ENCODE data around the gene AANAT. TPM values are rescaled to one million over a fixed set of nuclear protein-coding genes. Genes with fewer than 3 reads are reported as not detected.

AANAT gene
- total RNA-seq, 2 donors from 2014 or later = not detected

GRCh38 chr17:76449126-76449525 is 18.3 kb upstream of the AANAT start:
- Mint-ChIP-seq H3K27me3 (no peaks in the 10 kb centered on the region), H3K27ac (no peak overlapping the region), H3K36me3 (ENCODE audit: low read depth) (peaks cover 5% of the 10 kb centered on the region), H3K4me3 (no peak overlapping the region), H3K4me1 (peaks cover 56% of the 10 kb centered on the region), H3K9me3 (no peaks in the 10 kb centered on the region)
- ATAC-seq (replicated peaks) = no peak

- Mint-ChIP-seq H3K27ac (peak overlapping the region; percentile 22), H3K27me3 (no peaks in the 10 kb centered on the region)
- no peak for ATAC-seq (replicated peaks)
Measured at GRCh38 chr17:76451506-76451905, 15.9 kb upstream of the AANAT start.

DNA sequence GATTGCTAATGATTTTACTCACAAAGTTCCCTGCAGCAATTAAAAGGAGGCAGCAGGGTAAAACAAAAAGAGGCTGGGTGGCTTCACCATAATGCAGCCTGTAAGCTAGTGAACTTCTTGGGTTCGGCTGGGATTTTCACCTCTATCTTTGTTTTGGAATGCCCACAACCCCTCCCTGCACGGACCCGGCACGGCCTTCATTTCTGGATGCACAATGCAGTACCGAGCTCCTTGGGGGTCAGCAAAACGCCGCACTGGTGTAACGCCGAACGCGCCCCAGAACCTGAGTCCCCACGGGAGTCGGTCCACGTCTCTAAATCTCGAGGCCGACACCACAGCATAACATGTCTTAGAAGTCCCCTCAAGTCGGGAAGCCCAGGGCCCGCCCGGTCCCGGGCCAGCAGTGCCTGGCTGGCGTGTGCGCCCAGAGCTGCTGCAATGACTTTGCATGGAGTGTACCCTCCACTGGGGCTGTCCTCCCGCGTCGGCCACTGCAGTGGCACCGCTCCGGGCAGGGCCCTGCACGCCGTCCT is 15.2 kb upstream of the AANAT start:
- Mint-ChIP-seq H3K27ac (peak overlapping the region; percentile 22), H3K27me3 (no peaks in the 10 kb centered on the region), H3K9me3 (no peaks in the 10 kb centered on the region), H3K4me1 (peaks cover 31% of the 10 kb centered on the region), H3K36me3 (ENCODE audit: low read depth) (peaks cover 5% of the 10 kb centered on the region), H3K4me3 (peak overlapping the region; percentile 85)
- peak; percentile 36 for ATAC-seq (replicated peaks)

More at GRCh38 chr17:76451506-76451905, 15.9 kb upstream of the AANAT start:
- Mint-ChIP-seq H3K4me3 (peak overlapping the region; percentile 85), H3K4me1 (peaks cover 37% of the 10 kb centered on the region), H3K36me3 (ENCODE audit: low read depth) (peaks cover 5% of the 10 kb centered on the region), H3K9me3 (no peaks in the 10 kb centered on the region)

- no peaks in the 10 kb centered on the region for H3K27me3 Mint-ChIP-seq
- peak; percentile 97 for ATAC-seq (replicated peaks)
Measured at GRCh38 chr17:76452660-76453430, 14.6 kb upstream of the AANAT start, which contains the start of gene UBE2O. Gene UBE2O (minus strand): TSS chr17:76453152. CDS start chr17:76453141, 11 bp downstream.

GRCh38 chr17:76453431-76453743 is 14.0 kb upstream of the AANAT start:
- peak overlapping the region; percentile 70 for H3K4me3 Mint-ChIP-seq
- peaks cover 5% of the 10 kb centered on the region for H3K36me3 Mint-ChIP-seq (ENCODE audit: low read depth)
- no peaks in the 10 kb centered on the region for H3K9me3 Mint-ChIP-seq
- H3K27me3 Mint-ChIP-seq = no peaks in the 10 kb centered on the region
- H3K4me1 Mint-ChIP-seq = peaks cover 19% of the 10 kb centered on the region
- ATAC-seq (replicated peaks) = no peak
- H3K27ac Mint-ChIP-seq = peak overlapping the region; percentile 88

More at GRCh38 chr17:76452660-76453430, 14.6 kb upstream of the AANAT start, which contains the start of gene UBE2O:
- Mint-ChIP-seq H3K27ac (peak within 1 kb of the TSS; percentile 88), H3K36me3 (ENCODE audit: low read depth) (peaks cover 5% of the 10 kb centered on the region), H3K4me3 (peak within 1 kb of the TSS; percentile 85), H3K4me1 (peaks cover 24% of the 10 kb centered on the region), H3K9me3 (no peaks in the 10 kb centered on the region)

GRCh38 chr17:76458580-76459490 is 8.6 kb upstream of the AANAT start:
- ATAC-seq (replicated peaks) = peak; percentile 61
- Mint-ChIP-seq H3K9me3 (no peaks in the 10 kb centered on the region), H3K36me3 (ENCODE audit: low read depth) (no peaks in the 10 kb centered on the region), H3K4me3 (no peak overlapping the region), H3K27me3 (no peaks in the 10 kb centered on the region), H3K4me1 (no peaks in the 10 kb centered on the region), H3K27ac (no peak overlapping the region)

- Mint-ChIP-seq H3K9me3 (no peaks in the 10 kb centered on the region), H3K4me1 (no peaks in the 10 kb centered on the region), H3K36me3 (ENCODE audit: low read depth) (no peaks in the 10 kb centered on the region), H3K27me3 (no peaks in the 10 kb centered on the region), H3K4me3 (no peak overlapping the region), H3K27ac (no peak overlapping the region)
- no peak for ATAC-seq (replicated peaks)
Measured at GRCh38 chr17:76459674-76460073, 7.7 kb upstream of the AANAT start.

- no peaks in the 10 kb centered on the region for H3K36me3 Mint-ChIP-seq (ENCODE audit: low read depth)
- no peak overlapping the region for H3K4me3 Mint-ChIP-seq
- no peaks in the 10 kb centered on the region for H3K27me3 Mint-ChIP-seq
- H3K4me1 Mint-ChIP-seq = no peaks in the 10 kb centered on the region
- H3K9me3 Mint-ChIP-seq = no peaks in the 10 kb centered on the region
- H3K27ac Mint-ChIP-seq = peak overlapping the region; percentile 24
- ATAC-seq (replicated peaks) = no peak
Measured at GRCh38 chr17:76461765-76462555, 5.4 kb upstream of the AANAT start.

DNA sequence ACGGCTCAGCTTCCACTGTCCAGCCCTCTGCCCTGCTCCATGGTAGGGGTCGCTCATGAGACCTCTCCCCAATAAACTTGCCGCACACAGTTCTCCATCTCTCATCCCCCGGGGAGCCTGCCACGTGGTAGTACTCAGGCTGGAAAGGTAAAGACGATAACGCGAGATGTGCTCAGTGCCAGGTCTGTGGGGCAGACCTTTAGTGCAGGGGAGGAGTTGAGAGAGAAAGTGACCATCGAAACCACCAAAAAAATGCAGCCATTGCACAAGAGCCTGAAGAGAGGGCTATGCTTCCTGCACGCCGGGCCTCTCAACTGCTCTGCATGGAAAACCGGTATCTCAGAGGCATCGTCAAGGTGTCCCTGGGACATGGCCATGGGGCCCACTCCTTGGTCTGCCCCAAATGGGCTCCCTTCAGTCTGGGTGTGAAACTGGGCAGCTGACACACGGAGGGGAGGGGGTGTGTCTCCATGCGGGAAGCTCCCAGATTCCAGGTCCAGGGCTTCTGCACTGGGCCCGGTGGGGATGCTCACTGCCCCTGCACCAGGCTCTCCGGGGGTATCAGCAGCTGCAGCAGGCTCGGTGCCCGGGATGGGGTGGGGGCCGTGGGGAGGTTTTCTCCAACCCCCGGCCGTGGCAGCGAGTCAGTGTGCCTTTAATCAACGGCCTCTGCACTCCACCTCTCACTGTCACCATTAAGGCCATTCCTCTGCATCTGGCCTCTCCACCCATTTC is 4.7 kb upstream of the AANAT start:
- Mint-ChIP-seq H3K36me3 (ENCODE audit: low read depth) (no peaks in the 10 kb centered on the region), H3K9me3 (no peaks in the 10 kb centered on the region), H3K4me3 (no peak overlapping the region), H3K27ac (no peak overlapping the region), H3K27me3 (no peaks in the 10 kb centered on the region), H3K4me1 (no peaks in the 10 kb centered on the region)
- no peak for ATAC-seq (replicated peaks)

GRCh38 chr17:76466775-76467130 is 650 bp upstream of the AANAT start:
- H3K9me3 Mint-ChIP-seq = no peaks in the 10 kb centered on the region
- ATAC-seq (replicated peaks) = no peak
- H3K36me3 Mint-ChIP-seq (ENCODE audit: low read depth) = peaks cover 10% of the 10 kb centered on the region
- no peak overlapping the region for H3K4me3 Mint-ChIP-seq
- no peak overlapping the region for H3K27ac Mint-ChIP-seq
- no peaks in the 10 kb centered on the region for H3K4me1 Mint-ChIP-seq
- H3K27me3 Mint-ChIP-seq = no peaks in the 10 kb centered on the region

DNA sequence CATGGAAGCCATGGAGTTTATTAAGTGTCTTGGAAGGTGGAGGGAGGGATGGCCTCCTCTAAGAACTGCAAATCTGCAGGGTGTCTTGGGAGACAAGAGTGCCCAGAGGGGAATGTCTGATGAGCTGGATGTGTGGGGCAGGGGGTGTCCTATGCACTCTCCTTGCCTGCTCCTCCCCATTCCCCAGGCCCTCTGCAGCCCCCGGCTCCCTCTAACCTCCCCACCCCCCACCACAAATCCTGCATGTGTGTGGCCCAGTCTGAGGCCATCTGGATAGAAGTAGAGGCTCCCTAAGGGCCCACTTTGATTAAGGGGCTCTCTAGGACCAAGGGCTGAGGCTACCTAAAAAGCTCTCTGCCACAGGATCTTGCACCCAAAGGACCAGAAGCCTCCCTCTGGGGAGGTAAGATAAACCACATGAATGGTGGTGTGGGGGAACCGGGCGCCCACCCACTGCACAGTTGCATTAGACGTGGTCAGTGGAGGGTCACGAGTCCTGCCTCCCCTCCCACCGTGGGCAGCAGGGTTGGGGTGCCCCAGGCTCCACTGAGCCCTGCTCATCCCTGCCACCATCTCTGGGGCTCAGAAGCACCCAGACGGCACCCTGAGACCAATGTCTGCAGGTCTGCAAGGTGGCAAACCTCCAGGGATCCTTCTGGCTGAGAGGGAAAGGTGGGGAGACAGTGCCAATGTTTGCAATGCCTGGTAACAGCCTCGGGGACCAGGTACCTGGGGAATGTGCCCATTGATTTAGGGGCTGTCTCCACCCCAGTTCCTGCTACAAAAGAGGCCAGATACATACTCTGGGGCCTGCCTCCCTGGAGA is 618 bp downstream of the AANAT start:
- Mint-ChIP-seq H3K27me3 (no peaks in the 10 kb centered on the region), H3K9me3 (no peaks in the 10 kb centered on the region), H3K36me3 (ENCODE audit: low read depth) (peaks cover 14% of the 10 kb centered on the region), H3K4me1 (no peaks in the 10 kb centered on the region), H3K4me3 (no peak overlapping the region), H3K27ac (no peak overlapping the region)
- no peak for ATAC-seq (replicated peaks)

DNA sequence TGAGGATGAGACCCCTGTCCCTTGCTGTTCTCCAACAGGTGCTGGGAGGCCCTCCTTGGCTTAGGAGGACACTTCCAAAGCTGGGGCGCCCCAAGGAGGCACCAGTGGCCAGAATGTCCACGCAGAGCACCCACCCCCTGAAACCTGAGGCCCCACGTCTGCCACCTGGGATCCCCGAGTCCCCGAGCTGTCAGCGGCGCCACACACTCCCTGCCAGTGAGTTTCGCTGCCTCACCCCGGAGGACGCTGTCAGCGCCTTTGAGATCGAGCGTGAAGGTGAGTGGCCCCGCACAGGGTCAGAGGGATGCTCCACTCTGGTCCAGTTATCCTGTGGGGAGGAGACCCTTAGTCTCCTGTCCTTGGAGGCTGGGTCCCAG is 1.2 kb downstream of the AANAT start:
- ATAC-seq (replicated peaks) = no peak
- no peaks in the 10 kb centered on the region for H3K27me3 Mint-ChIP-seq
- H3K4me1 Mint-ChIP-seq = no peaks in the 10 kb centered on the region
- H3K4me3 Mint-ChIP-seq = no peak overlapping the region
- no peak overlapping the region for H3K27ac Mint-ChIP-seq
- H3K36me3 Mint-ChIP-seq (ENCODE audit: low read depth) = peaks cover 18% of the 10 kb centered on the region
- H3K9me3 Mint-ChIP-seq = no peaks in the 10 kb centered on the region

Data from activated T-helper 17 cell treated with anti-CD3 and anti-CD28 coated beads, Interleukin-2, amount 50 U/mL, for 72 hours (primary cell).